A673 (cell line): ENCODE measurements around the gene CNOT3.

Experiments used
- CTCF ChIP-seq: fragments of 300-800, 200-600 bp; sonication (generic); conservative IDR thresholded peaks from 2 replicates; pipeline ENCODE4 v1.5.1; 2017; ENCODE audit warnings: low read depth, mild to moderate bottlenecking, antibody characterized with exemption, low read length, moderate library complexity, mixed read lengths
- EZH2 ChIP-seq: fragments of 200-600 bp; sonication (generic); IDR thresholded peaks from 2 replicates; pipeline ENCODE4 v1.6.1; 2017; ENCODE audit warnings: borderline replicate concordance, low read depth, mild to moderate bottlenecking, mixed read lengths, antibody characterized with exemption, low read length; ENCODE audit not compliant: poor library complexity, severe bottlenecking

GRCh38 chr19:54168174-54168917 is 30.8 kb downstream of the CNOT3 start:
- TF ChIP-seq CTCF = peak; percentile 91
- no peak for TF ChIP-seq EZH2
